ENCODE results near the gene LRRC8C. TPM values are rescaled to one million over a fixed set of nuclear protein-coding genes. Genes with fewer than 3 reads are reported as not detected.

LRRC8C gene
- total RNA-seq, 1 donor from 2014 or later = 6.2 TPM

- Histone ChIP-seq H3K4me1 (peaks cover 85% of the 10 kb centered on the region), H3K36me3 (peaks cover 14% of the 10 kb centered on the region), H3K27ac (replicated peaks) (peak overlapping the region; percentile 74), H3K4me3 (no peak overlapping the region), H3K27me3 (ENCODE audit: low read depth) (no peaks in the 10 kb centered on the region), H3K9me3 (replicated peaks) (no peaks in the 10 kb centered on the region)
- no peak for TF ChIP-seq CTCF (IDR thresholded peaks at IDR 0.05; ENCODE audit: borderline replicate concordance)
- no peak for DNase-seq
- intact Hi-C loops (cut with micrococcal nuclease) = no loop called here
Measured at GRCh38 chr1:89692601-89693521, 59.9 kb downstream of the LRRC8C start.

- TF ChIP-seq CTCF (IDR thresholded peaks at IDR 0.05; ENCODE audit: borderline replicate concordance) = no peak
- Histone ChIP-seq H3K4me3 (no peak overlapping the region), H3K36me3 (no peaks in the 10 kb centered on the region), H3K27me3 (ENCODE audit: low read depth) (no peaks in the 10 kb centered on the region), H3K4me1 (peaks cover 98% of the 10 kb centered on the region), H3K27ac (replicated peaks) (peak overlapping the region; percentile 64), H3K9me3 (replicated peaks) (no peaks in the 10 kb centered on the region)
- no peak for DNase-seq
- intact Hi-C loops (cut with micrococcal nuclease) = no loop called here
Measured at GRCh38 chr1:89695847-89696246, 62.9 kb downstream of the LRRC8C start.

- H3K27ac ChIP-seq (replicated peaks) = peak overlapping the region; percentile 64
- no peak for DNase-seq
- no peaks in the 10 kb centered on the region for H3K27me3 ChIP-seq (ENCODE audit: low read depth)
- no peaks in the 10 kb centered on the region for H3K36me3 ChIP-seq
- intact Hi-C loops (cut with micrococcal nuclease) = no loop called here
- H3K9me3 ChIP-seq (replicated peaks) = no peaks in the 10 kb centered on the region
- H3K4me3 ChIP-seq = no peak overlapping the region
- no peak for TF ChIP-seq CTCF (IDR thresholded peaks at IDR 0.05; ENCODE audit: borderline replicate concordance)
- H3K4me1 ChIP-seq = peaks cover 99% of the 10 kb centered on the region
Measured at GRCh38 chr1:89697383-89697782, 64.5 kb downstream of the LRRC8C start.

GRCh38 chr1:89698020-89698560 is 65.2 kb downstream of the LRRC8C start:
- H3K36me3 ChIP-seq = no peaks in the 10 kb centered on the region
- H3K27ac ChIP-seq (replicated peaks) = peak overlapping the region; percentile 64
- H3K4me1 ChIP-seq = peaks cover 92% of the 10 kb centered on the region
- no peaks in the 10 kb centered on the region for H3K27me3 ChIP-seq (ENCODE audit: low read depth)
- intact Hi-C loops (cut with micrococcal nuclease) = no loop called here
- H3K9me3 ChIP-seq (replicated peaks) = no peaks in the 10 kb centered on the region
- no peak for TF ChIP-seq CTCF (IDR thresholded peaks at IDR 0.05; ENCODE audit: borderline replicate concordance)
- H3K4me3 ChIP-seq = no peak overlapping the region
- DNase-seq = no peak

DNA sequence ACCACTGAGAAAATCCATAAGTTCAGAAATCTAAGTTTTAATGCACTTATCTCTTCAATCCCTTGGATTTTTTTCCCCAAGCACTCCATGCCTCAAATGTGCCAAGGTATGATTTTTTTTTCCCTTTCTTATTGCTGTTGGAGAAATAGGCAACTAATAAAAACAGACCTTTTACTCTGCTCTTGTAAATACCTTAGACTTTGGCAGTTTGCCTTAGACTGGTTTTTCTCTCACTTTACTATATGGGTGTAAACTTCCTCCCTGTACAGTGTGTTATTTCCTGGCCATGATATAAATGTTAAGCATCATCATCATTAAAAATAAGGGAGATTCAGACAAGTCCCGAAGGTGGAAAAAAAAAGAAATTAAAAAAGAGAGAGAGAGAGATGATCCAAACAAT is 65.7 kb downstream of the LRRC8C start:
- Histone ChIP-seq H3K4me1 (peaks cover 86% of the 10 kb centered on the region), H3K4me3 (no peak overlapping the region), H3K27me3 (ENCODE audit: low read depth) (no peaks in the 10 kb centered on the region), H3K36me3 (no peaks in the 10 kb centered on the region), H3K27ac (replicated peaks) (peak overlapping the region; percentile 64), H3K9me3 (replicated peaks) (no peaks in the 10 kb centered on the region)
- no peak for TF ChIP-seq CTCF (IDR thresholded peaks at IDR 0.05; ENCODE audit: borderline replicate concordance)
- intact Hi-C loops (cut with micrococcal nuclease) = no loop called here
- no peak for DNase-seq

Measured in left ventricle myocardium inferior (tissue), 1 donor.